Prostate gland (tissue), 2 donors: ENCODE measurements around the gene ANKS1B.
"Not testable (repeated sequence)": the region's sequence is repeated elsewhere in the genome, so short reads cannot be mapped to it uniquely, and the experiment has no call there.

Experiments used
- POLR2AphosphoS5 ChIP-seq: sonication (generic); formaldehyde crosslinking; IDR thresholded peaks from one replicate; pipeline ENCODE4 v1.6.1; 2017; ENCODE audit warnings: antibody characterized with exemption
- TF ChIP-seq, protein P1 (sequence below), 4 experiments: fragments of 200-600 bp in 2 of 4; fragments of 450-650 bp in 2 of 4; sonication (generic) in 2 of 4; IDR thresholded peaks; 1 replicate in 3 of 4; 2 replicates in 1 of 4; pipeline ENCODE4 v1.5.1; 2016 to 2019; ENCODE audit warnings: antibody characterized with exemption in 4 of 4, mild to moderate bottlenecking in 2 of 4, moderate library complexity in 2 of 4

DNA sequence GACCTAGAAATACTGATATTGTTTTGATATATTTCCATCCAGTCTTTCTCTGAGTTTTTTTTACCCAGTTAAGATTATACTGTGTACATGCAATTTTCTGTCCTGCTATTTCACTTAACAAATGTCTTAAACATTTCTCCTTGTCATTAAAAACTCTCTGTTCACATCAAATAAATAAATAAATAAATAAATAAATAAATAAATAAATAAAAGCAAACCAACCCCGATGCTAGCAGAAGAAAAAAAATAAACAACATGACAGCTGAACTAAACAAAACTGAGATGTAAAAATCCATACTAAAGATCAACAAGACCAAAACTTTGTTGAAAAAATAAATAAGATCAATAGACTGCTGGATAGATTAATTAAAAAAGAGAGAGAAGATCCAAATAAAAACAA lies 407.6 kb downstream of the ANKS1B start:
- TF ChIP-seq, protein P1, sequence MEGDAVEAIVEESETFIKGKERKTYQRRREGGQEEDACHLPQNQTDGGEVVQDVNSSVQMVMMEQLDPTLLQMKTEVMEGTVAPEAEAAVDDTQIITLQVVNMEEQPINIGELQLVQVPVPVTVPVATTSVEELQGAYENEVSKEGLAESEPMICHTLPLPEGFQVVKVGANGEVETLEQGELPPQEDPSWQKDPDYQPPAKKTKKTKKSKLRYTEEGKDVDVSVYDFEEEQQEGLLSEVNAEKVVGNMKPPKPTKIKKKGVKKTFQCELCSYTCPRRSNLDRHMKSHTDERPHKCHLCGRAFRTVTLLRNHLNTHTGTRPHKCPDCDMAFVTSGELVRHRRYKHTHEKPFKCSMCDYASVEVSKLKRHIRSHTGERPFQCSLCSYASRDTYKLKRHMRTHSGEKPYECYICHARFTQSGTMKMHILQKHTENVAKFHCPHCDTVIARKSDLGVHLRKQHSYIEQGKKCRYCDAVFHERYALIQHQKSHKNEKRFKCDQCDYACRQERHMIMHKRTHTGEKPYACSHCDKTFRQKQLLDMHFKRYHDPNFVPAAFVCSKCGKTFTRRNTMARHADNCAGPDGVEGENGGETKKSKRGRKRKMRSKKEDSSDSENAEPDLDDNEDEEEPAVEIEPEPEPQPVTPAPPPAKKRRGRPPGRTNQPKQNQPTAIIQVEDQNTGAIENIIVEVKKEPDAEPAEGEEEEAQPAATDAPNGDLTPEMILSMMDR (IDR thresholded peaks at IDR 0.05), result not testable (repeated sequence)
- TF ChIP-seq POLR2AphosphoS5, result not testable (repeated sequence)
